Stimulated activated CD4-positive, alpha-beta T cell treated with anti-CD3 and anti-CD28 coated beads, Interleukin-2, amount 100 ng/mL, for 48 hours (primary cell): Measurements from ENCODE around the gene LRP3.
"Not testable (repeated sequence)": the region's sequence is repeated elsewhere in the genome, so short reads cannot be mapped to it uniquely, and the experiment has no call there.

Experiments
- DNase-seq, 2 donors: peaks; one replicate each; pipeline ENCODE4 v3.0.0-alpha.2; 2020

The LRP3 gene

GRCh38 chr19:33203529-33203928 lies 9.4 kb downstream of the LRP3 start:
- no peak for DNase-seq

DNA sequence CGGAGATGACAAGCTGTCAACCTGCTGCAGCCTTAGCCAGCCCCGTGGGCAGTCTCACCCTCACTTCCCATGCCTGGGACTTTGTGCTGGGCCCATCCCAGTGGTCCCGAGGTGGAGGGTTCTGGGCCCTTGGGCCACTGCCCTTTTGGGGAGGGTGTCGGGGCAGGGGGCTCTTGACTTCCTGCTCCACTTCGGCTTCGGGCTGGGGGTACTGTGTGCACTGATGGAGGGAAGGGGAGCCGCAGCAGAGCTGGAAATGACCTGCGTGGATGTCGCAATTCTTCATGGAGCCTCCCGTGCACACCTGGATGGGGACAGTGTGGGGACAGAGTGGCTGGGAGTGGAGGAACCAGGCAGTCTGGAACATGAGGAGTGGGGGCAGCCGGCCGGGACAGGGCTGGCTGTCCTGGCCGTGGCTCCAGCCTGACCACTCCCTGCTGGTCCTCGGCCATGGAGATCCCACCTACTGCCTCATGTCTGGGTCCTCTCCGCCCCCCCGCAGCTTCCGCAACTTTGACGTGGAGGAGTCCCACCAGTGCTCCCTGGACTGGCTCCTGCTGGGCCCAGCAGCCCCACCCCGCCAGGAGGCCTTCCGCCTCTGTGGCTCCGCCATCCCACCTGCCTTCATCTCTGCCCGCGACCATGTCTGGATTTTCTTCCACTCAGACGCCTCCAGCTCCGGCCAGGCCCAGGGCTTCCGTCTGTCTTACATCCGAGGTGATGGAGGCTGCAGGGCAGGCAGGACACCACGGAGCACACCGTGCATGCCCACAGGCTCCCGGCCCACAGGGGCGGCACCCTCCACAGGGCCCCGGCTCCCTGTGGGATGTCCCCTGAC lies 10.2 kb downstream of the LRP3 start:
- no peak for DNase-seq

- no peak for DNase-seq
Observed at GRCh38 chr19:33205110-33205509, 11.0 kb downstream of the LRP3 start.

DNA sequence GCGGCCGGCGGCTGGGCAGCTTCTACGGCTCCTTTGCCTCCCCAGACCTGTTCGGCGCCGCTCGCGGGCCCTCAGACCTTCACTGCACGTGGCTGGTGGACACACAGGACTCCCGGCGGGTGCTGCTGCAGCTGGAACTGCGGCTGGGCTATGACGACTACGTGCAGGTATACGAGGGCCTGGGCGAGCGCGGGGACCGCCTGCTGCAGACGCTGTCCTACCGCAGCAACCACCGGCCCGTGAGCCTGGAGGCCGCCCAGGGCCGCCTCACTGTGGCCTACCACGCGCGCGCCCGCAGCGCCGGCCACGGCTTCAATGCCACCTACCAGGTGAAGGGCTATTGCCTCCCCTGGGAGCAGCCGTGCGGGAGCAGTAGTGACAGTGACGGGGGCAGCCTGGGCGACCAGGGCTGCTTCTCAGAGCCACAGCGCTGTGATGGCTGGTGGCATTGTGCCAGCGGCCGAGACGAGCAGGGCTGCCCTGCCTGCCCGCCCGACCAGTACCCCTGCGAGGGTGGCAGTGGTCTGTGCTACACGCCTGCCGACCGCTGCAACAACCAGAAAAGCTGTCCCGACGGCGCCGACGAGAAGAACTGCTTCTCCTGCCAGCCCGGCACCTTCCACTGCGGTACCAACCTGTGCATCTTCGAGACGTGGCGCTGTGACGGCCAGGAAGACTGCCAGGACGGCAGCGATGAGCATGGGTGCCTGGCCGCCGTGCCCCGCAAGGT lies 11.6 kb downstream of the LRP3 start:
- no peak for DNase-seq

DNA sequence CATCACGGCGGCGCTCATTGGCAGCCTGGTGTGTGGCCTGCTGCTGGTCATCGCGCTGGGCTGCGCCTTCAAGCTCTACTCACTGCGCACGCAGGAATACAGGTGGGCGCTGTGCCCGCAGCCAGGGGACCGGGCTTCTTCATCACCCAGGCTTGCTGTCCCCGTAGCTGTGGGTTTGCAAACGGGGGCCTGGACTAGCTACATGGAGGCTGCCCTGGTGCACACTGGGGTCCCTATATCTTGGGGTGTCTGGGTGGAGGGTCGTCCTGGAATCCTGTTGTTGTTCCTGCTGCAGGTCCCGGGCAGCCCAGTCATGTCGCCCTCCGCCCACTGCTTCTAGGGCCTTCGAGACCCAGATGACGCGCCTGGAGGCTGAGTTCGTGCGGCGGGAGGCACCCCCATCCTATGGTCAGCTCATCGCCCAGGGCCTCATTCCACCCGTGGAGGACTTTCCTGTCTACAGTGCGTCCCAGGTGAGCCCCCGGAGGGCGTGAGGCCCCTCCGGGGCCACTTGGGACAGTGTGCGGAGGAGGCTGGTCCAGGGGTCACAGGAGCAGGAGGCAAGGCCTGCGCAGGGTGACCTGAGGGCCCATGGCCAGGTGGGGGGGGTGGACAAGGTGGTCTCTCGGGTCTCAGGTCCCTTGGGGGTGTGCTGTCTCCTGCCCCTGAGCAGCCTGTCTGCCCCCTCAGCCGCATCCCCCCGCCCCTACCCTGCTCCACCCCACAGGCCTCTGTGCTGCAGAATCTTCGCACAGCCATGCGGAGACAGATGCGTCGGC lies 12.3 kb downstream of the LRP3 start:
- DNase-seq = no peak

DNA sequence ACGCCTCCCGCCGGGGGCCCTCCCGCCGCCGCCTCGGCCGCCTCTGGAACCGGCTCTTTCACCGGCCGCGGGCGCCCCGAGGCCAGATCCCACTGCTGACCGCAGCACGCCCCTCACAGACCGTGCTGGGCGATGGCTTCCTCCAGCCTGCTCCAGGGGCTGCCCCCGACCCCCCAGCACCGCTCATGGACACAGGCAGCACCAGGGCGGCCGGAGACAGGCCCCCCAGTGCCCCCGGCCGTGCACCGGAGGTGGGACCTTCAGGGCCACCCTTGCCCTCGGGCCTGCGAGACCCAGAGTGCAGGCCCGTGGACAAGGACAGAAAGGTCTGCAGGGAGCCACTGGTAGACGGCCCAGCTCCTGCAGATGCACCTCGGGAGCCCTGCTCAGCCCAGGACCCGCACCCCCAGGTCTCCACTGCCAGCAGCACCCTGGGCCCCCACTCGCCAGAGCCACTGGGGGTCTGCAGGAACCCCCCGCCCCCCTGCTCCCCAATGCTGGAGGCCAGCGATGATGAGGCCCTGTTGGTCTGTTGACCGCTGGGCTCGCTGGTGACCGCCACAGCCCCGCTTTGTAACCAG lies 13.0 kb downstream of the LRP3 start:
- no peak for DNase-seq

- no peak for DNase-seq
Observed at GRCh38 chr19:33207903-33208302, 13.8 kb downstream of the LRP3 start.

DNA sequence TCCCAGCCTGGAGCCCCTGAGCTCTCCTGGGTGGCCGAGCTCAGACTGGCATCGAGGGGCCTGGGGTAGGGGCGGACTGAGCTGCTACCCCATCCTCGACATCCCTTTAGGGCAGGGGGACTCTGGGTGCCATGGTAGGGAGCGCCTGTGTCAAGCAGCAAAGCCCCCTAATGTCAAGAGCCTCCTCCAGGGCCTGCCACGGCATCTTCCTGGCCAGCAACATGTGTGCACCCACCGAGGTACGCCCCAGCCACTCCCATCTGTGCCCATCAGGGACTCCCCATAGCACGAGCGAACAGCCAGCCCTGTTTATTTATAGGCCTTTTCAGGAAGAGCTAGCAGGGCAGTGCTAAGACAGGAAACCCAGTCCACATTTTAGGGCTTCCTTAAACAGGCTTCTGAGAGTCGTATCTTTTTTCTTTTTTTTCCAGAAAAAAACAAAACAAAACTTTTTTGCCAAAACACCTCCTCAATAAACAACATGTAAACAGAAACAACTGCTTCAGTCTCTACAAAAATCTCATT lies 14.3 kb downstream of the LRP3 start:
- DNase-seq = no peak

- DNase-seq = no peak
Observed at GRCh38 chr19:33208904-33209849, 15.0 kb downstream of the LRP3 start.

DNA sequence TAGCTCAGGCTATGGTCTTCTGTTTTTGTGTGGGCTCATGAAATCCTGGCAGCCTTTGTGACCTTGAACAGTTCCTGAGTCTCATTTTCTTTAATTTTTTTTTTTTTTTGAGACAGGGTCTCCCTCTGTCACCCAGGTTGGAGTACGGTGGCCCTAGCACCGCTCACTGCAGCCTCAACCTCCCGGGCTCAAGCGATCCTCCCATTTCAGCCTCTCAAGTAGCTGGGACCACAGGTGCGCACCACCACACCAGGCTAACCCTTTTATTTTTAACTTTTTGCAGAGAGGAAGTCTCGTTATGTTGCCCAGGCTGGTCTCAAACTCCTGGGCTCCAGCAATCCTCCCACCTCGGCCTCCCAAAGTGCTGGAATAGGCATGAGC lies 15.7 kb downstream of the LRP3 start:
- not testable (repeated sequence) for DNase-seq

- DNase-seq = no peak
Observed at GRCh38 chr19:33210266-33210940, 16.3 kb downstream of the LRP3 start.

DNA sequence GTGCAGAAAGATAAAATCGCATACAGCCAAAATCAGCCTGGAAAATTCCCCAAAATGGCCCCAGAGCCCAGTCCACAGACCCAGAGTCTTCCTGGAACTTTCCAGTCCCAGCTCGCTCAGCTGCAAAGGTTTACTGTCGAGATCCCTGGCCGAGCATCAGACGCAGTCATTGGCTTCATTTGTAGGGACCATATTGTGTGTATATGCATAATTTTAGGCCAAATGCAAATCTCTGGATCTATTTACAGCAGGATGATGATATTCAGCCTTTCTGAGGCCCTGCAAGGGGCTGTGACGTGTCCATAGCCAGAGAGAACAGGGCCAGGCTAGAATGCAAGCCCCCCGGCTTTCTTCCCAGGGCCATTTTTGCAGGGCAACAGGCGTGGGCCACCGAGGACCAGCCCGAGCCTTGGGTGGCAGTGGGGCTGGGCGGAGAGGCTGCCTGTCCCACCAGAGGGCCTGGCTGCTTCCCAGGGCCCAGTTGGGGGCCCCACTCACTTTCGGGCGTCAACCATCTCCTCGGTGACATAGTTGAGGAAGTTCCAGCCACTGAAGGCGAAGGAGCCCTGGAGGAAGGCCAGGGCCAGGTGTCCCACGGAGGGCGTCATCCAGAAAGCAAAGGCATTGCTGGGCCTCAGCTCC lies 17.8 kb downstream of the LRP3 start:
- DNase-seq = no peak

- DNase-seq = no peak
Observed at GRCh38 chr19:33212436-33213172, 18.5 kb downstream of the LRP3 start.

DNA sequence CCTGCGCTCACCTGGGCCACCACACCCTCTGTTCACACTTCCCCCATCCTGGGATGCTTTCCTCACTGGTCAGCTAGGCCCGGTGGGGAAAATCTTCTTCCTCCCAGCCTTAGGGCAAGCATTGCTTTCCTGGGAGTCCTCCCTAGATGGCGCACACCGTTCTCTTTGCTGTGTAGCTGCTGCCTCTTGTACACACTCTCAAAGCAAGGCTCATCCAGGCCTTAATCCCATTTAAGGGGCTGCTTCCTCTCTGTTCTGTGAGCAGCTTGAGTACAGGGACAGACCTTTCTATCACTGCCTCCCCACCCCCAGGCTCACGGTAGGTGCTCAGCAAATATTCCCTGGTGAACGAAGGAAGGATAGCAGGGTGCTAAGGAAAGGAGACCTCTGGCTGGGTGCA lies 20.5 kb downstream of the LRP3 start:
- no peak for DNase-seq

GRCh38 chr19:33215438-33216197 lies 21.5 kb downstream of the LRP3 start:
- no peak for DNase-seq

GRCh38 chr19:33216198-33216830 lies 22.2 kb downstream of the LRP3 start:
- DNase-seq = no peak

- no peak for DNase-seq
Observed at GRCh38 chr19:33217881-33218280, 23.8 kb downstream of the LRP3 start.

GRCh38 chr19:33219261-33219815 lies 25.2 kb downstream of the LRP3 start:
- DNase-seq = no peak
